IMR-90 (cell line): ENCODE results near the gene VCL. TPM values are rescaled to one million over a fixed set of nuclear protein-coding genes. Genes with fewer than 3 reads are reported as not detected.

ENCODE experiments used
- ATAC-seq: fragments of 200-7000 bp; cut with Tn5 transposase; 2 replicates; pipeline ENCODE4 v1.9.1; 2020; ENCODE audit warnings: low read depth, mild to moderate bottlenecking, moderate library complexity
- BruUV-seq: library from RNA; stranded (reverse); fragments of 400-500 nt; replicated peaks from 2 replicates; lab custom pipeline; 2021; lab: Mats Ljungman, UMichigan
- CTCF ChIA-PET: fragments of 300-600 bp; formaldehyde crosslinking; extraction: SDS; loops from one replicate; lab custom pipeline; 2021; ENCODE audit warnings: antibody characterized with exemption; lab: Yijun Ruan, JAX
- POLR2A ChIA-PET: fragments of 300-600 bp; sonication (Branson Sonifier 250); formaldehyde crosslinking; loops from one replicate; lab custom pipeline; 2022; ENCODE audit warnings: antibody characterized with exemption; ENCODE audit not compliant: unreplicated experiment; lab: Charles Lee
- DNase-seq: peaks from one replicate; pipeline ENCODE4 v3.0.0; 2013
- H2AFZ ChIP-seq: replicated peaks from 2 replicates; pipeline ENCODE3; 2013; ENCODE audit warnings: low read length, mild to moderate bottlenecking; ENCODE audit not compliant: poor library complexity
- H2AK5ac ChIP-seq: 2 replicates; pipeline ENCODE4 v1.6.1; 2013; ENCODE audit warnings: low read depth, low read length, inconsistent platforms
- H2AK9ac ChIP-seq: replicated peaks from 2 replicates; pipeline ENCODE3; 2013; ENCODE audit warnings: mild to moderate bottlenecking, low read depth, low read length, moderate library complexity; ENCODE audit not compliant: poor library complexity
- H2BK120ac ChIP-seq: 2 replicates; pipeline ENCODE4 v1.6.1; 2013; ENCODE audit warnings: low read depth, low read length, inconsistent platforms
- H2BK15ac ChIP-seq: 3 replicates; pipeline ENCODE4 v1.6.1; 2013; ENCODE audit warnings: low read depth, low read length, inconsistent platforms
- H2BK20ac ChIP-seq: 2 replicates; pipeline ENCODE4 v1.6.1; 2013; ENCODE audit warnings: low read depth, mild to moderate bottlenecking, inconsistent platforms, low read length, moderate library complexity
- H2BK5ac ChIP-seq: 2 replicates; pipeline ENCODE4 v1.6.1; 2013; ENCODE audit warnings: mild to moderate bottlenecking, low read depth, low read length, inconsistent platforms; ENCODE audit not compliant: poor library complexity, severe bottlenecking
- H3K14ac ChIP-seq: replicated peaks from 2 replicates; pipeline ENCODE4 v1.6.1; 2013; ENCODE audit warnings: low read depth, low read length, inconsistent platforms
- H3K18ac ChIP-seq: 2 replicates; pipeline ENCODE4 v1.6.1; 2013; ENCODE audit warnings: low read depth, low read length, control low read depth
- H3K23ac ChIP-seq: 2 replicates; pipeline ENCODE4 v1.6.1; 2013; ENCODE audit warnings: low read depth, low read length, inconsistent platforms
- H3K27ac ChIP-seq: 2 replicates; pipeline ENCODE4 v1.5.1; 2013; ENCODE audit warnings: mild to moderate bottlenecking, control low read depth, low read length; ENCODE audit not compliant: insufficient read depth
- H3K27me3 ChIP-seq: 2 replicates; pipeline ENCODE4 v1.6.1; 2013; ENCODE audit warnings: low read length; ENCODE audit not compliant: control insufficient read depth, insufficient read depth
- H3K36me3 ChIP-seq: 2 replicates; pipeline ENCODE4 v1.6.1; 2013; ENCODE audit warnings: low read length, mixed read lengths; ENCODE audit not compliant: control insufficient read depth, insufficient read depth
- H3K4ac ChIP-seq: 2 replicates; pipeline ENCODE4 v1.6.1; 2013; ENCODE audit warnings: low read depth, low read length, inconsistent platforms
- H3K4me1 ChIP-seq: 2 replicates; pipeline ENCODE4 v1.6.1; 2013; ENCODE audit warnings: low read length, mixed read lengths; ENCODE audit not compliant: control insufficient read depth, insufficient read depth
- H3K4me2 ChIP-seq: 2 replicates; pipeline ENCODE4 v1.6.1; 2013; ENCODE audit warnings: low read depth, mild to moderate bottlenecking, control low read depth, low read length, moderate library complexity
- H3K4me3 ChIP-seq: 2 replicates; pipeline ENCODE4 v1.5.1; 2013; ENCODE audit warnings: low read depth, mild to moderate bottlenecking, control low read depth, low read length, moderate library complexity; ENCODE audit not compliant: insufficient read depth
- H3K56ac ChIP-seq: 2 replicates; pipeline ENCODE4 v1.6.1; 2013; ENCODE audit warnings: low read length, inconsistent platforms; ENCODE audit not compliant: insufficient read depth; ENCODE audit errors: extremely low read depth
- H3K79me1 ChIP-seq, 2 experiments: 2 replicates each; pipeline ENCODE4 v1.6.1; 2013; ENCODE audit warnings: low read length in 2 of 2, inconsistent platforms in 1 of 2, low read depth in 1 of 2
- H3K9ac ChIP-seq: 2 replicates; pipeline ENCODE4 v1.6.1; 2013; ENCODE audit warnings: low read depth, low read length, control low read depth
- H3K9me1 ChIP-seq: 2 replicates; pipeline ENCODE4 v1.6.1; 2013; ENCODE audit warnings: low read length, inconsistent platforms; ENCODE audit not compliant: insufficient read depth
- H3K9me3 ChIP-seq: 2 replicates; pipeline ENCODE4 v1.6.1; 2013; ENCODE audit warnings: low read length; ENCODE audit not compliant: control insufficient read depth, insufficient read depth
- H4K20me1 ChIP-seq: 2 replicates; pipeline ENCODE4 v1.6.1; 2013; ENCODE audit warnings: low read length, inconsistent platforms; ENCODE audit not compliant: insufficient read depth
- H4K5ac ChIP-seq: 2 replicates; pipeline ENCODE4 v1.6.1; 2013; ENCODE audit warnings: mild to moderate bottlenecking, low read depth, low read length, control low read depth
- H4K8ac ChIP-seq, 2 experiments: 2 replicates each; pipeline ENCODE4 v1.6.1; 2013; ENCODE audit warnings: low read depth in 2 of 2, low read length in 2 of 2, control low read depth in 1 of 2, inconsistent platforms in 1 of 2
- H4K91ac ChIP-seq: 2 replicates; pipeline ENCODE4 v1.6.1; 2013; ENCODE audit warnings: low read depth, low read length, inconsistent platforms; ENCODE audit not compliant: insufficient read depth
- CEBPB ChIP-seq: IDR thresholded peaks from 2 replicates; pipeline ENCODE4 v1.6.1; 2012; ENCODE audit warnings: low read depth, low read length, improper control_type of control experiment
- MAFK ChIP-seq: IDR thresholded peaks from 2 replicates; pipeline ENCODE4 v1.6.1; 2012; ENCODE audit warnings: low read depth, low read length, improper control_type of control experiment
- USF2 ChIP-seq: fragments of 150-350 bp; IDR thresholded peaks from 2 replicates; pipeline ENCODE4 v1.6.1; 2017; ENCODE audit warnings: mild to moderate bottlenecking, antibody characterized with exemption, low read length, low read depth
- WGBS, 2 experiments: methylation state at CpG; one replicate each; pipeline versions ENCODE4 v1.1.5 to v1.1.7; 2013; ENCODE audit warnings: missing lambda C conversion rate in 2 of 2; ENCODE audit not compliant: insufficient read length in 1 of 2; ENCODE audit errors: extremely low coverage in 2 of 2; 5-methylcytosine and 5-hydroxymethylcytosine counted together
- dilution Hi-C: fragments of 300-500 bp; cut with HindIII; formaldehyde crosslinking; loops from one replicate; pipeline ENCODE4 v1.14.3; 2018; ENCODE audit warnings: low sequenced_read_pairs; ENCODE audit not compliant: unreplicated experiment
- in situ Hi-C: fragments of 300-500 bp; cut with MboI; formaldehyde crosslinking; loops from 3 replicates; pipeline ENCODE4 v1.14.3; 2019; ENCODE audit warnings: low sequenced_read_pairs, inconsistent platforms, mixed read lengths
- intact Hi-C: fragments of 100-400 bp; cut with micrococcal nuclease; formaldehyde crosslinking; loops from 2 replicates; pipeline ENCODE4 v1.10.0; 2022
- polyA plus RNA-seq, 3 experiments: library from polyadenylated mRNA; depleted of rRNA; stranded (reverse); fragments of >200 nt; gene quantifications; 2 replicates each; pipeline ENCODE4 v1.2.3, GENCODE V29; 2012; ENCODE audit warnings: low replicate concordance in 1 of 3
- total RNA-seq: library from RNA; depleted of rRNA; stranded (reverse); fragments of >200 nt; gene quantifications from 2 replicates; pipeline ENCODE4 v1.2.3, GENCODE V29; 2012

VCL gene
- total and polyA plus RNA-seq, 2 of the 4 experiments (the other 2 are of a cell fraction), result 227 to 283 TPM

DNA sequence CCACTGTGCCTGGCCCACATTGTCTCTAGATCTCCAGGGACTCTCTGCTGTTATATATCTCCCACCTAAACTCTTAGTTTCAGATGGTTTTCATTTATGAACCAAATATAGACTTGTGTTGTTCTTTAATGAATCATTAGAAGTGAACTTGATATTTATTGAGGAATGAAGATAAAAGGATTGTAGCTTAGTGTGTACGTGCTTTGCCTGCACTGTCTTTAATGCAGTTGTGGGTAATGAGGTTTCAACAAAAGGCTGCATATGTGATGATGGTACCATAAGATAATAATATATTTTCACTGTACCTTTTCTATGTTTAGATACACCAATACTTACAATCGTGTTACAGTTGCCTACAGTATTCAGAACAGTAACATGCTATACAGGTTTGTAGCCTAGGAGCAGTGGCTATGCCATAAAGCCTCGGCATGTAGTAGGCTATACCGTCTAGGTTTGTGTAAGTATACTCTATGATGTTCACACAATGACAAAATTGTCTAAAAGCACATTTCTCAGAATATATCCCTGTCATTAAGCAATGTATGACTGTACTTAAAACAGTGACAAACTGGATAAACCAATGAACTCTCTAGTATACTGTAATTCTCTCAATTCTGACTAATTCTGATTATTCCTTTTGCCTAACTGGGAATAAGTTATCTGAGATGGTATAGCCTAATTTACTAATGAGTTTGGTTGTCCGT, 25.2 kb downstream of the VCL start:
- H2BK120ac ChIP-seq, result no peak overlapping the region
- ChIA-PET POLR2A (no interaction called here), CTCF (no interaction called here)
- H3K9ac ChIP-seq, result no peak overlapping the region; the same call in 1 of the 2 replicates
- TSS peak; percentile 2 for BruUV-seq
- peaks cover 95% of the 10 kb centered on the region for H4K20me1 ChIP-seq
- peaks cover 10% of the 10 kb centered on the region for H3K36me3 ChIP-seq
- peak overlapping the region; percentile 20; the same call in 1 of the 2 replicates for H2AK5ac ChIP-seq
- dilution Hi-C loops, result no loop called here
- H2BK20ac ChIP-seq, result no peak overlapping the region
- peak overlapping the region; percentile 6 for H3K14ac ChIP-seq
- no peak overlapping the region for H2AFZ ChIP-seq
- intact Hi-C loops, result no loop called here
- H3K9me1 ChIP-seq, result peaks cover 9% of the 10 kb centered on the region
- ATAC-seq, result no peak
- H4K5ac ChIP-seq, result no peak overlapping the region; the same call in 1 of the 2 replicates
- no peak for DNase-seq
- no peak overlapping the region for H2BK15ac ChIP-seq
- H3K4ac ChIP-seq, result no peak overlapping the region
- no CpG with 5 or more reads among the region's 5 CpGs for WGBS, 2 experiments
- peak overlapping the region; percentile 83 for H2BK5ac ChIP-seq
- peak overlapping the region; percentile 42; the same call in 1 of the 2 replicates for H3K4me2 ChIP-seq
- no peak overlapping the region for H4K8ac ChIP-seq
- no peaks in the 10 kb centered on the region for H3K9me3 ChIP-seq
- peaks cover 23% of the 10 kb centered on the region for H3K4me1 ChIP-seq
- H3K79me1 ChIP-seq, result peaks cover 0 to 51% of the 10 kb centered on the region in 2 experiments; a peak in 3 of 4 replicates
- no peak overlapping the region; the same call in 1 of the 2 replicates for H3K23ac ChIP-seq
- H4K91ac ChIP-seq, result no peak overlapping the region
- peak overlapping the region; percentile 82; the same call in 1 of the 2 replicates for H3K18ac ChIP-seq
- H2AK9ac ChIP-seq, result no peak overlapping the region
- no peaks in the 10 kb centered on the region for H3K27me3 ChIP-seq
- TF ChIP-seq MAFK (no peak), USF2 (no peak), CEBPB (peak; percentile 26; the same call in 1 of the 2 replicates)
- no peak overlapping the region for H3K56ac ChIP-seq
- H3K27ac ChIP-seq, result peak overlapping the region; percentile 37; the same call in 1 of the 2 replicates
- in situ Hi-C loops, result no loop called here
- no peak overlapping the region for H3K4me3 ChIP-seq
